ENCODE data around the gene VIT.

The VIT gene

GRCh38 chr2:36710858-36711515, 14.5 kb downstream of the VIT start:
- no peak for DNase-seq (ENCODE audit: low read depth)

GRCh38 chr2:36711741-36712314, 15.3 kb downstream of the VIT start:
- DNase-seq (ENCODE audit: low read depth) = no peak

GRCh38 chr2:36713310-36713709, 16.8 kb downstream of the VIT start:
- DNase-seq (ENCODE audit: low read depth) = no peak

- DNase-seq (ENCODE audit: low read depth) = no peak
Measured at GRCh38 chr2:36716111-36716510, 19.6 kb downstream of the VIT start.

- no peak for DNase-seq (ENCODE audit: low read depth)
Measured at GRCh38 chr2:36717603-36718266, 21.2 kb downstream of the VIT start.

GRCh38 chr2:36727550-36727949, 31.0 kb downstream of the VIT start:
- no peak for DNase-seq (ENCODE audit: low read depth)

- DNase-seq (ENCODE audit: low read depth) = no peak
Measured at GRCh38 chr2:36729067-36729466, 32.6 kb downstream of the VIT start.

- DNase-seq (ENCODE audit: low read depth) = no peak
Measured at GRCh38 chr2:36731941-36732672, 35.6 kb downstream of the VIT start.

GRCh38 chr2:36732673-36733036, 36.1 kb downstream of the VIT start:
- DNase-seq (ENCODE audit: low read depth) = no peak

GRCh38 chr2:36733215-36733614, 36.7 kb downstream of the VIT start:
- no peak for DNase-seq (ENCODE audit: low read depth)

- no peak for DNase-seq (ENCODE audit: low read depth)
Measured at GRCh38 chr2:36734304-36734703, 37.8 kb downstream of the VIT start.

GRCh38 chr2:36737131-36737750, 40.7 kb downstream of the VIT start:
- no peak for DNase-seq (ENCODE audit: low read depth)

GRCh38 chr2:36740061-36740460, 43.6 kb downstream of the VIT start:
- no peak for DNase-seq (ENCODE audit: low read depth)

GRCh38 chr2:36741188-36741837, 44.8 kb downstream of the VIT start:
- DNase-seq (ENCODE audit: low read depth) = no peak

- DNase-seq (ENCODE audit: low read depth) = no peak
Measured at GRCh38 chr2:36743954-36744353, 47.4 kb downstream of the VIT start.

GRCh38 chr2:36748166-36748565, 51.7 kb downstream of the VIT start:
- no peak for DNase-seq (ENCODE audit: low read depth)

- DNase-seq (ENCODE audit: low read depth) = no peak
Measured at GRCh38 chr2:36750101-36750500, 53.6 kb downstream of the VIT start.

GRCh38 chr2:36753706-36754221, 57.3 kb downstream of the VIT start:
- no peak for DNase-seq (ENCODE audit: low read depth)

GRCh38 chr2:36754578-36754977, 58.1 kb downstream of the VIT start:
- DNase-seq (ENCODE audit: low read depth) = no peak

- no peak for DNase-seq (ENCODE audit: low read depth)
Measured at GRCh38 chr2:36756438-36756837, 59.9 kb downstream of the VIT start.

- no peak for DNase-seq (ENCODE audit: low read depth)
Measured at GRCh38 chr2:36762764-36763490, 66.4 kb downstream of the VIT start.

All from activated T-helper 9 cell treated with anti-CD3 and anti-CD28 coated beads, Interleukin-2, amount 50 U/mL, for 16 hours (primary cell).